GM23338 (cell line): Measurements from ENCODE around the gene PIK3R3. TPM values are rescaled to one million over a fixed set of nuclear protein-coding genes. Genes with fewer than 3 reads are reported as not detected.

ENCODE experiments used
- ATAC-seq: fragments of 200-7000 bp; cut with Tn5 transposase; 3 replicates; pipeline ENCODE4 v1.9.1; 2020
- DNase-seq: peaks from one replicate; pipeline ENCODE4 v3.0.0-alpha.2; 2015; ENCODE audit warnings: low spot score
- H2AFZ ChIP-seq: fragments of 200-600 bp; sonication (generic); 2 replicates; pipeline ENCODE4 v1.8.0; 2016; ENCODE audit warnings: antibody characterized with exemption, mild to moderate bottlenecking, moderate library complexity
- H3F3A ChIP-seq: fragments of 200-600 bp; sonication (generic); replicated peaks from 2 replicates; pipeline ENCODE4 v1.8.0; 2017; ENCODE audit warnings: antibody characterized with exemption, mixed run types, low read depth
- H3K27ac ChIP-seq: fragments of 200-600 bp; sonication (generic); 2 replicates; pipeline ENCODE4 v1.6.1; 2016; ENCODE audit warnings: low read depth
- H3K27me3 ChIP-seq: fragments of 200-600 bp; sonication (generic); 2 replicates; pipeline ENCODE4 v1.8.0; 2016; ENCODE audit warnings: mild to moderate bottlenecking, mixed run types, moderate library complexity; ENCODE audit not compliant: insufficient read depth
- H3K36me3 ChIP-seq: fragments of 200-600 bp; sonication (generic); 2 replicates; pipeline ENCODE4 v1.8.0; 2016; ENCODE audit warnings: mild to moderate bottlenecking; ENCODE audit not compliant: insufficient read depth
- H3K4me1 ChIP-seq: fragments of 200-600 bp; sonication (generic); 2 replicates; pipeline ENCODE4 v1.8.0; 2016; ENCODE audit warnings: mild to moderate bottlenecking, moderate library complexity; ENCODE audit not compliant: insufficient read depth
- H3K4me2 ChIP-seq: fragments of 200-600 bp; sonication (generic); 2 replicates; pipeline ENCODE4 v1.7.1; 2017; ENCODE audit warnings: mixed run types
- H3K4me3 ChIP-seq: fragments of 200-600 bp; sonication (generic); 2 replicates; pipeline ENCODE4 v1.6.1; 2016; ENCODE audit warnings: mixed run types
- H3K79me2 ChIP-seq: fragments of 200-600 bp; sonication (generic); replicated peaks from 2 replicates; pipeline ENCODE4 v1.8.0; 2017; ENCODE audit warnings: mild to moderate bottlenecking; ENCODE audit not compliant: insufficient read depth
- H3K9me2 ChIP-seq: fragments of 200-600 bp; sonication (generic); 2 replicates; pipeline ENCODE4 v1.8.0; 2017; ENCODE audit not compliant: insufficient read depth
- H4K20me1 ChIP-seq: fragments of 200-600 bp; sonication (generic); replicated peaks from 2 replicates; pipeline ENCODE4 v1.8.0; 2017; ENCODE audit warnings: mild to moderate bottlenecking; ENCODE audit not compliant: insufficient read depth
- H3K27ac Mint-ChIP-seq: 2 replicates; pipeline ENCODE4 v1.8.0; 2020; ENCODE audit warnings: inconsistent platforms, mild to moderate bottlenecking, moderate library complexity, mixed read lengths
- H3K27me3 Mint-ChIP-seq: 3 replicates; pipeline ENCODE4 v1.8.0; 2022; ENCODE audit warnings: low read depth, mild to moderate bottlenecking, moderate library complexity, mixed read lengths, inconsistent platforms; ENCODE audit not compliant: insufficient read depth, poor library complexity
- H3K36me3 Mint-ChIP-seq: 3 replicates; pipeline ENCODE4 v1.8.0; 2021; ENCODE audit warnings: low read depth, mild to moderate bottlenecking, inconsistent platforms, moderate library complexity, mixed read lengths
- H3K4me1 Mint-ChIP-seq: 3 replicates; pipeline ENCODE4 v1.8.0; 2020; ENCODE audit warnings: mild to moderate bottlenecking, inconsistent platforms, mixed read lengths
- H3K4me3 Mint-ChIP-seq: 3 replicates; pipeline ENCODE4 v1.8.0; 2021; ENCODE audit warnings: moderate library complexity, mild to moderate bottlenecking, inconsistent platforms, mixed read lengths
- H3K9me3 Mint-ChIP-seq: 3 replicates; pipeline ENCODE4 v1.8.0; 2020; ENCODE audit warnings: moderate library complexity, mild to moderate bottlenecking, inconsistent platforms, mixed read lengths
- CREB1 ChIP-seq: fragments of 250-450 bp; sonication (Bioruptor Pico); IDR thresholded peaks from 2 replicates; pipeline ENCODE4 v1.5.0; 2020; ENCODE audit warnings: low read depth, mild to moderate bottlenecking, moderate library complexity
- EZH2 ChIP-seq: fragments of 200-600 bp; sonication (generic); IDR thresholded peaks from one replicate; pipeline ENCODE4 v1.8.0; 2017; ENCODE audit warnings: antibody characterized with exemption, mild to moderate bottlenecking, low read depth; ENCODE audit not compliant: unreplicated experiment
- EZH2phosphoT487 ChIP-seq: fragments of 200-600 bp; sonication (generic); IDR thresholded peaks from one replicate; pipeline ENCODE4 v1.8.1; 2018; ENCODE audit warnings: antibody characterized with exemption; ENCODE audit not compliant: unreplicated experiment
- JUNB ChIP-seq: IDR thresholded peaks from one replicate; pipeline ENCODE4 v1.6.1; 2016; ENCODE audit warnings: antibody characterized with exemption; ENCODE audit not compliant: unreplicated experiment
- NANOG ChIP-seq: IDR thresholded peaks from 2 replicates; pipeline ENCODE4 v1.6.1; 2016; ENCODE audit warnings: antibody characterized with exemption, borderline replicate concordance
- POLR2AphosphoS5 ChIP-seq: IDR thresholded peaks from 2 replicates; pipeline ENCODE4 v1.6.1; 2016; ENCODE audit warnings: antibody characterized with exemption, low read depth
- STAT1 ChIP-seq: IDR thresholded peaks from one replicate; pipeline ENCODE4 v1.6.1; 2016; ENCODE audit warnings: antibody characterized with exemption; ENCODE audit not compliant: unreplicated experiment
- ZNF114 ChIP-seq: fragments of 250-450 bp; sonication (Bioruptor Pico); IDR thresholded peaks from 2 replicates; pipeline ENCODE4 v1.5.0; 2020; ENCODE audit warnings: mild to moderate bottlenecking, moderate library complexity
- ZNF331 ChIP-seq: fragments of 250-450 bp; sonication (Bioruptor Pico); IDR thresholded peaks from 2 replicates; pipeline ENCODE4 v1.5.0; 2020; ENCODE audit warnings: low read depth, mild to moderate bottlenecking, moderate library complexity
- polyA plus RNA-seq: library from polyadenylated mRNA; unstranded; fragments of >200 nt; fragmentation: Nextera tagmentation; extraction: Ambion mirVana; gene quantifications from 2 replicates; pipeline ENCODE4 v1.2.1, GENCODE V29; 2016
- total RNA-seq: library from RNA; depleted of rRNA; stranded (reverse); fragments of >200 nt; shearing (Covaris generic); gene quantifications from 2 replicates; pipeline ENCODE4 v1.2.3, GENCODE V29; 2014
- TF ChIP-seq, protein P1 (sequence below): fragments of 250-450 bp; sonication (Bioruptor Pico); IDR thresholded peaks from 2 replicates; pipeline ENCODE4 v1.5.0; 2020; ENCODE audit warnings: mild to moderate bottlenecking, moderate library complexity
- TF ChIP-seq, protein P2 (sequence below): IDR thresholded peaks from one replicate; pipeline ENCODE4 v1.6.1; 2018; ENCODE audit warnings: antibody characterized with exemption; ENCODE audit not compliant: unreplicated experiment
- TF ChIP-seq, protein P3 (sequence below): IDR thresholded peaks from 2 replicates; pipeline ENCODE4 v1.6.1; 2016; ENCODE audit warnings: antibody characterized with exemption
- TF ChIP-seq, protein P4 (sequence below), 2 experiments: fragments of 200-600 bp in 1 of 2; sonication (generic) in 1 of 2; conservative IDR thresholded peaks; 2 replicates each; pipeline versions ENCODE4 v1.5.1 to v1.6.1; 2016 to 2017; ENCODE audit warnings: antibody characterized with exemption in 2 of 2, low read depth in 2 of 2, mild to moderate bottlenecking in 2 of 2, moderate library complexity in 1 of 2

Gene PIK3R3
- total and polyA plus RNA-seq, 2 experiments from 2014 or later: 7.5 to 8.6 TPM

DNA sequence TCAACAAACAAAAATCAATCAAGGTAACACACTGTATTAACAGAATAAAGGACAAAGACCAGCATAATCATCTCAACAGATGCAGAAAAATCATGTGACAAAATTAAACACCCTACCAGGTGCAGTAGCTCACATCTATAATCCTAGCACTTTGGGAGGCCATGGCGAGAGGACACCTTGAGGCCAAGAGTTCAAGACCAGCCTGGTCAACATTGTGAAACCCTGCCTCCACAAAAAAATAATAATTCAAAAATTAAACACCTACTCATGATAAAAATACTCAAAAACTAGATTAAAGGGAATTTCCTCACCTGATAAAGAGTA is 35.3 kb downstream of the PIK3R3 start:
- DNase-seq: no peak
- H3K27me3 Mint-ChIP-seq: peaks cover 3% of the 10 kb centered on the region
- H3K4me1 ChIP-seq: no peaks in the 10 kb centered on the region
- H3F3A ChIP-seq: no peaks in the 10 kb centered on the region
- H3K4me1 Mint-ChIP-seq: no peaks in the 10 kb centered on the region
- no peaks in the 10 kb centered on the region for H4K20me1 ChIP-seq
- H3K27me3 ChIP-seq: no peaks in the 10 kb centered on the region
- no peak overlapping the region for H3K4me3 Mint-ChIP-seq
- H3K79me2 ChIP-seq: peaks cover 5% of the 10 kb centered on the region; the same call in 1 of the 2 replicates
- peaks cover 5% of the 10 kb centered on the region; the same call in 1 of the 3 replicates for H3K36me3 Mint-ChIP-seq
- no peaks in the 10 kb centered on the region for H3K36me3 ChIP-seq
- peaks cover 3% of the 10 kb centered on the region; the same call in 1 of the 3 replicates for H3K9me3 Mint-ChIP-seq
- no peak overlapping the region for H3K4me3 ChIP-seq
- no peak overlapping the region for H3K27ac Mint-ChIP-seq
- H3K9me2 ChIP-seq: no peaks in the 10 kb centered on the region
- no peak overlapping the region for H3K27ac ChIP-seq
- TF ChIP-seq JUNB: no peak
- TF ChIP-seq POLR2AphosphoS5: no peak
- TF ChIP-seq, protein P1, sequence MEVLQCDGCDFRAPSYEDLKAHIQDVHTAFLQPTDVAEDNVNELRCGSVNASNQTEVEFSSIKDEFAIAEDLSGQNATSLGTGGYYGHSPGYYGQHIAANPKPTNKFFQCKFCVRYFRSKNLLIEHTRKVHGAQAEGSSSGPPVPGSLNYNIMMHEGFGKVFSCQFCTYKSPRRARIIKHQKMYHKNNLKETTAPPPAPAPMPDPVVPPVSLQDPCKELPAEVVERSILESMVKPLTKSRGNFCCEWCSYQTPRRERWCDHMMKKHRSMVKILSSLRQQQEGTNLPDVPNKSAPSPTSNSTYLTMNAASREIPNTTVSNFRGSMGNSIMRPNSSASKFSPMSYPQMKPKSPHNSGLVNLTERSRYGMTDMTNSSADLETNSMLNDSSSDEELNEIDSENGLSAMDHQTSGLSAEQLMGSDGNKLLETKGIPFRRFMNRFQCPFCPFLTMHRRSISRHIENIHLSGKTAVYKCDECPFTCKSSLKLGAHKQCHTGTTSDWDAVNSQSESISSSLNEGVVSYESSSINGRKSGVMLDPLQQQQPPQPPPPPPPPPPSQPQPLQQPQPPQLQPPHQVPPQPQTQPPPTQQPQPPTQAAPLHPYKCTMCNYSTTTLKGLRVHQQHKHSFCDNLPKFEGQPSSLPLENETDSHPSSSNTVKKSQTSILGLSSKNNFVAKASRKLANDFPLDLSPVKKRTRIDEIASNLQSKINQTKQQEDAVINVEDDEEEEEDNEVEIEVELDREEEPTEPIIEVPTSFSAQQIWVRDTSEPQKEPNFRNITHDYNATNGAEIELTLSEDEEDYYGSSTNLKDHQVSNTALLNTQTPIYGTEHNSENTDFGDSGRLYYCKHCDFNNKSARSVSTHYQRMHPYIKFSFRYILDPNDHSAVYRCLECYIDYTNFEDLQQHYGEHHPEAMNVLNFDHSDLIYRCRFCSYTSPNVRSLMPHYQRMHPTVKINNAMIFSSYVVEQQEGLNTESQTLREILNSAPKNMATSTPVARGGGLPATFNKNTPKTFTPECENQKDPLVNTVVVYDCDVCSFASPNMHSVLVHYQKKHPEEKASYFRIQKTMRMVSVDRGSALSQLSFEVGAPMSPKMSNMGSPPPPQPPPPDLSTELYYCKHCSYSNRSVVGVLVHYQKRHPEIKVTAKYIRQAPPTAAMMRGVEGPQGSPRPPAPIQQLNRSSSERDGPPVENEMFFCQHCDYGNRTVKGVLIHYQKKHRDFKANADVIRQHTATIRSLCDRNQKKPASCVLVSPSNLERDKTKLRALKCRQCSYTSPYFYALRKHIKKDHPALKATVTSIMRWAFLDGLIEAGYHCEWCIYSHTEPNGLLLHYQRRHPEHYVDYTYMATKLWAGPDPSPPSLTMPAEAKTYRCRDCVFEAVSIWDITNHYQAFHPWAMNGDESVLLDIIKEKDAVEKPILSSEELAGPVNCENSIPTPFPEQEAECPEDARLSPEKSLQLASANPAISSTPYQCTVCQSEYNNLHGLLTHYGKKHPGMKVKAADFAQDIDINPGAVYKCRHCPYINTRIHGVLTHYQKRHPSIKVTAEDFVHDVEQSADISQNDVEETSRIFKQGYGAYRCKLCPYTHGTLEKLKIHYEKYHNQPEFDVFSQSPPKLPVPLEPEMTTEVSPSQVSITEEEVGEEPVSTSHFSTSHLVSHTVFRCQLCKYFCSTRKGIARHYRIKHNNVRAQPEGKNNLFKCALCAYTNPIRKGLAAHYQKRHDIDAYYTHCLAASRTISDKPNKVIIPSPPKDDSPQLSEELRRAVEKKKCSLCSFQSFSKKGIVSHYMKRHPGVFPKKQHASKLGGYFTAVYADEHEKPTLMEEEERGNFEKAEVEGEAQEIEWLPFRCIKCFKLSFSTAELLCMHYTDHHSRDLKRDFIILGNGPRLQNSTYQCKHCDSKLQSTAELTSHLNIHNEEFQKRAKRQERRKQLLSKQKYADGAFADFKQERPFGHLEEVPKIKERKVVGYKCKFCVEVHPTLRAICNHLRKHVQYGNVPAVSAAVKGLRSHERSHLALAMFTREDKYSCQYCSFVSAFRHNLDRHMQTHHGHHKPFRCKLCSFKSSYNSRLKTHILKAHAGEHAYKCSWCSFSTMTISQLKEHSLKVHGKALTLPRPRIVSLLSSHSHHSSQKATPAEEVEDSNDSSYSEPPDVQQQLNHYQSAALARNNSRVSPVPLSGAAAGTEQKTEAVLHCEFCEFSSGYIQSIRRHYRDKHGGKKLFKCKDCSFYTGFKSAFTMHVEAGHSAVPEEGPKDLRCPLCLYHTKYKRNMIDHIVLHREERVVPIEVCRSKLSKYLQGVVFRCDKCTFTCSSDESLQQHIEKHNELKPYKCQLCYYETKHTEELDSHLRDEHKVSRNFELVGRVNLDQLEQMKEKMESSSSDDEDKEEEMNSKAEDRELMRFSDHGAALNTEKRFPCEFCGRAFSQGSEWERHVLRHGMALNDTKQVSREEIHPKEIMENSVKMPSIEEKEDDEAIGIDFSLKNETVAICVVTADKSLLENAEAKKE: no peak
- TF ChIP-seq CREB1 (CRISPR knock-in tag): no peak
- TF ChIP-seq NANOG: no peak
- TF ChIP-seq ZNF331 (CRISPR knock-in tag): no peak
- TF ChIP-seq, protein P2, sequence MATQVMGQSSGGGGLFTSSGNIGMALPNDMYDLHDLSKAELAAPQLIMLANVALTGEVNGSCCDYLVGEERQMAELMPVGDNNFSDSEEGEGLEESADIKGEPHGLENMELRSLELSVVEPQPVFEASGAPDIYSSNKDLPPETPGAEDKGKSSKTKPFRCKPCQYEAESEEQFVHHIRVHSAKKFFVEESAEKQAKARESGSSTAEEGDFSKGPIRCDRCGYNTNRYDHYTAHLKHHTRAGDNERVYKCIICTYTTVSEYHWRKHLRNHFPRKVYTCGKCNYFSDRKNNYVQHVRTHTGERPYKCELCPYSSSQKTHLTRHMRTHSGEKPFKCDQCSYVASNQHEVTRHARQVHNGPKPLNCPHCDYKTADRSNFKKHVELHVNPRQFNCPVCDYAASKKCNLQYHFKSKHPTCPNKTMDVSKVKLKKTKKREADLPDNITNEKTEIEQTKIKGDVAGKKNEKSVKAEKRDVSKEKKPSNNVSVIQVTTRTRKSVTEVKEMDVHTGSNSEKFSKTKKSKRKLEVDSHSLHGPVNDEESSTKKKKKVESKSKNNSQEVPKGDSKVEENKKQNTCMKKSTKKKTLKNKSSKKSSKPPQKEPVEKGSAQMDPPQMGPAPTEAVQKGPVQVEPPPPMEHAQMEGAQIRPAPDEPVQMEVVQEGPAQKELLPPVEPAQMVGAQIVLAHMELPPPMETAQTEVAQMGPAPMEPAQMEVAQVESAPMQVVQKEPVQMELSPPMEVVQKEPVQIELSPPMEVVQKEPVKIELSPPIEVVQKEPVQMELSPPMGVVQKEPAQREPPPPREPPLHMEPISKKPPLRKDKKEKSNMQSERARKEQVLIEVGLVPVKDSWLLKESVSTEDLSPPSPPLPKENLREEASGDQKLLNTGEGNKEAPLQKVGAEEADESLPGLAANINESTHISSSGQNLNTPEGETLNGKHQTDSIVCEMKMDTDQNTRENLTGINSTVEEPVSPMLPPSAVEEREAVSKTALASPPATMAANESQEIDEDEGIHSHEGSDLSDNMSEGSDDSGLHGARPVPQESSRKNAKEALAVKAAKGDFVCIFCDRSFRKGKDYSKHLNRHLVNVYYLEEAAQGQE: no peak
- TF ChIP-seq, protein P3, sequence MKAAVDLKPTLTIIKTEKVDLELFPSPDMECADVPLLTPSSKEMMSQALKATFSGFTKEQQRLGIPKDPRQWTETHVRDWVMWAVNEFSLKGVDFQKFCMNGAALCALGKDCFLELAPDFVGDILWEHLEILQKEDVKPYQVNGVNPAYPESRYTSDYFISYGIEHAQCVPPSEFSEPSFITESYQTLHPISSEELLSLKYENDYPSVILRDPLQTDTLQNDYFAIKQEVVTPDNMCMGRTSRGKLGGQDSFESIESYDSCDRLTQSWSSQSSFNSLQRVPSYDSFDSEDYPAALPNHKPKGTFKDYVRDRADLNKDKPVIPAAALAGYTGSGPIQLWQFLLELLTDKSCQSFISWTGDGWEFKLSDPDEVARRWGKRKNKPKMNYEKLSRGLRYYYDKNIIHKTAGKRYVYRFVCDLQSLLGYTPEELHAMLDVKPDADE: no peak
- no peak for TF ChIP-seq STAT1
- TF ChIP-seq, protein P4, sequence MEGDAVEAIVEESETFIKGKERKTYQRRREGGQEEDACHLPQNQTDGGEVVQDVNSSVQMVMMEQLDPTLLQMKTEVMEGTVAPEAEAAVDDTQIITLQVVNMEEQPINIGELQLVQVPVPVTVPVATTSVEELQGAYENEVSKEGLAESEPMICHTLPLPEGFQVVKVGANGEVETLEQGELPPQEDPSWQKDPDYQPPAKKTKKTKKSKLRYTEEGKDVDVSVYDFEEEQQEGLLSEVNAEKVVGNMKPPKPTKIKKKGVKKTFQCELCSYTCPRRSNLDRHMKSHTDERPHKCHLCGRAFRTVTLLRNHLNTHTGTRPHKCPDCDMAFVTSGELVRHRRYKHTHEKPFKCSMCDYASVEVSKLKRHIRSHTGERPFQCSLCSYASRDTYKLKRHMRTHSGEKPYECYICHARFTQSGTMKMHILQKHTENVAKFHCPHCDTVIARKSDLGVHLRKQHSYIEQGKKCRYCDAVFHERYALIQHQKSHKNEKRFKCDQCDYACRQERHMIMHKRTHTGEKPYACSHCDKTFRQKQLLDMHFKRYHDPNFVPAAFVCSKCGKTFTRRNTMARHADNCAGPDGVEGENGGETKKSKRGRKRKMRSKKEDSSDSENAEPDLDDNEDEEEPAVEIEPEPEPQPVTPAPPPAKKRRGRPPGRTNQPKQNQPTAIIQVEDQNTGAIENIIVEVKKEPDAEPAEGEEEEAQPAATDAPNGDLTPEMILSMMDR (conservative IDR thresholded peaks at IDR 0.05; ENCODE audit: low read depth in 2 of 2): no peak
- no peak for TF ChIP-seq ZNF114 (CRISPR knock-in tag)
- TF ChIP-seq EZH2phosphoT487: no peak
- TF ChIP-seq EZH2: no peak
- H3K4me2 ChIP-seq: no peak overlapping the region
- no peak for ATAC-seq
- no peak overlapping the region for H2AFZ ChIP-seq
